Chondrocyte (in vitro differentiated cells): ENCODE measurements around the gene NT5E. TPM values are rescaled to one million over a fixed set of nuclear protein-coding genes. Genes with fewer than 3 reads are reported as not detected.

Experiments
- DNase-seq: peaks from one replicate; pipeline ENCODE4 v3.0.0; 2021; ENCODE audit warnings: mixed read lengths, low spot score
- H3K27ac Mint-ChIP-seq: one replicate; pipeline ENCODE4 v1.8.0; 2021; ENCODE audit warnings: mild to moderate bottlenecking, moderate library complexity, mixed read lengths; ENCODE audit not compliant: unreplicated experiment
- H3K27me3 Mint-ChIP-seq: 2 replicates; pipeline ENCODE4 v1.8.0; 2021; ENCODE audit warnings: low read depth, mixed read lengths
- H3K36me3 Mint-ChIP-seq: 2 replicates; pipeline ENCODE4 v1.8.0; 2021; ENCODE audit warnings: low read depth, mixed read lengths
- H3K4me1 Mint-ChIP-seq: 2 replicates; pipeline ENCODE4 v1.8.0; 2021; ENCODE audit warnings: low read depth, mild to moderate bottlenecking, mixed read lengths
- H3K4me3 Mint-ChIP-seq: one replicate; pipeline ENCODE4 v1.8.0; 2021; ENCODE audit warnings: mild to moderate bottlenecking, moderate library complexity, mixed read lengths; ENCODE audit not compliant: unreplicated experiment
- H3K9me3 Mint-ChIP-seq: 2 replicates; pipeline ENCODE4 v1.8.0; 2021; ENCODE audit warnings: low read depth, mixed read lengths
- CTCF ChIP-seq: fragments of 200-600 bp; sonication (generic); IDR thresholded peaks from 2 replicates; pipeline ENCODE4 v1.5.0; 2021; ENCODE audit warnings: antibody characterized with exemption, mild to moderate bottlenecking, moderate library complexity
- total RNA-seq: library from RNA; stranded (reverse); gene quantifications from 3 replicates; pipeline ENCODE4 v1.2.1, GENCODE V29; 2021

The NT5E gene
- total RNA-seq, 1 donor from 2014 or later, result 49.0 TPM

GRCh38 chr6:85458782-85459181, 8.9 kb downstream of the NT5E start:
- Mint-ChIP-seq H3K9me3 (no peaks in the 10 kb centered on the region), H3K27me3 (no peaks in the 10 kb centered on the region), H3K4me3 (no peak overlapping the region), H3K4me1 (peaks cover 78% of the 10 kb centered on the region), H3K27ac (peak overlapping the region; percentile 59), H3K36me3 (no peaks in the 10 kb centered on the region)
- no peak for DNase-seq
- no peak for TF ChIP-seq CTCF

- Mint-ChIP-seq H3K27me3 (no peaks in the 10 kb centered on the region), H3K4me3 (no peak overlapping the region), H3K9me3 (no peaks in the 10 kb centered on the region), H3K36me3 (no peaks in the 10 kb centered on the region), H3K4me1 (peaks cover 78% of the 10 kb centered on the region), H3K27ac (peak overlapping the region; percentile 72)
- no peak for DNase-seq
- TF ChIP-seq CTCF, result no peak
Measured at GRCh38 chr6:85459224-85459901, 9.5 kb downstream of the NT5E start.

- peak; percentile 57 for TF ChIP-seq CTCF
- H3K4me1 Mint-ChIP-seq, result peaks cover 88% of the 10 kb centered on the region
- no peaks in the 10 kb centered on the region for H3K27me3 Mint-ChIP-seq
- no peak overlapping the region for H3K4me3 Mint-ChIP-seq
- no peak for DNase-seq
- H3K9me3 Mint-ChIP-seq, result no peaks in the 10 kb centered on the region
- H3K27ac Mint-ChIP-seq, result peak overlapping the region; percentile 72
- H3K36me3 Mint-ChIP-seq, result no peaks in the 10 kb centered on the region
Measured at GRCh38 chr6:85460154-85460920, 10.5 kb downstream of the NT5E start.

GRCh38 chr6:85460921-85461797, 11.3 kb downstream of the NT5E start:
- Mint-ChIP-seq H3K36me3 (no peaks in the 10 kb centered on the region), H3K27me3 (no peaks in the 10 kb centered on the region), H3K27ac (peak overlapping the region; percentile 50), H3K4me1 (peaks cover 95% of the 10 kb centered on the region), H3K4me3 (no peak overlapping the region), H3K9me3 (no peaks in the 10 kb centered on the region)
- no peak for DNase-seq
- TF ChIP-seq CTCF, result no peak

GRCh38 chr6:85461798-85462170, 11.9 kb downstream of the NT5E start:
- no peak for TF ChIP-seq CTCF
- H3K9me3 Mint-ChIP-seq, result no peaks in the 10 kb centered on the region
- no peaks in the 10 kb centered on the region for H3K27me3 Mint-ChIP-seq
- H3K4me1 Mint-ChIP-seq, result peaks cover 91% of the 10 kb centered on the region
- H3K27ac Mint-ChIP-seq, result peak overlapping the region; percentile 67
- no peaks in the 10 kb centered on the region for H3K36me3 Mint-ChIP-seq
- H3K4me3 Mint-ChIP-seq, result no peak overlapping the region
- no peak for DNase-seq
